SK-N-SH (cell line): ENCODE results near the gene GRIK1.

Experiments
- EP300 ChIP-seq, 2 experiments: IDR thresholded peaks; 2 replicates each; pipeline versions ENCODE4 v1.4.0 to v1.6.1; 2012; ENCODE audit warnings: borderline replicate concordance in 1 of 2, low read depth in 1 of 2, low read length in 1 of 2
- EZH2phosphoT487 ChIP-seq: fragments of 200-600 bp; sonication (generic); IDR thresholded peaks from 2 replicates; pipeline ENCODE4 v1.6.1; 2017; ENCODE audit warnings: low read depth, mixed run types, mild to moderate bottlenecking, antibody characterized with exemption, moderate library complexity, borderline replicate concordance
- GABPA ChIP-seq: IDR thresholded peaks from 2 replicates; pipeline ENCODE4 v1.4.0; 2012; ENCODE audit warnings: low read depth, mild to moderate bottlenecking
- POLR2AphosphoS5 ChIP-seq: IDR thresholded peaks from 2 replicates; pipeline ENCODE4 v1.6.1; 2012; ENCODE audit warnings: low read depth, low read length
- RAD21 ChIP-seq: IDR thresholded peaks from 2 replicates; pipeline ENCODE4 v1.6.1; 2012; ENCODE audit warnings: mild to moderate bottlenecking, low read length
- TAF1 ChIP-seq: IDR thresholded peaks from 2 replicates; pipeline ENCODE4 v1.6.1; 2012; ENCODE audit warnings: low read depth, mild to moderate bottlenecking, low read length, moderate library complexity, borderline replicate concordance
- TF ChIP-seq, protein P1 (sequence below): fragments of 200-600 bp; sonication (generic); IDR thresholded peaks from 2 replicates; pipeline ENCODE4 v1.6.1; 2017; ENCODE audit warnings: antibody characterized with exemption, mild to moderate bottlenecking, moderate library complexity
- TF ChIP-seq, protein P2 (sequence below): IDR thresholded peaks from 2 replicates; pipeline ENCODE4; 2012
- TF ChIP-seq, protein P3 (sequence below): IDR thresholded peaks from 2 replicates; pipeline ENCODE4 v1.6.1; 2012; ENCODE audit warnings: mild to moderate bottlenecking, low read depth, low read length, moderate library complexity
- TF ChIP-seq, protein P4 (sequence below): IDR thresholded peaks from 2 replicates; pipeline ENCODE4 v1.4.0; 2012; ENCODE audit warnings: low read depth, borderline replicate concordance

DNA sequence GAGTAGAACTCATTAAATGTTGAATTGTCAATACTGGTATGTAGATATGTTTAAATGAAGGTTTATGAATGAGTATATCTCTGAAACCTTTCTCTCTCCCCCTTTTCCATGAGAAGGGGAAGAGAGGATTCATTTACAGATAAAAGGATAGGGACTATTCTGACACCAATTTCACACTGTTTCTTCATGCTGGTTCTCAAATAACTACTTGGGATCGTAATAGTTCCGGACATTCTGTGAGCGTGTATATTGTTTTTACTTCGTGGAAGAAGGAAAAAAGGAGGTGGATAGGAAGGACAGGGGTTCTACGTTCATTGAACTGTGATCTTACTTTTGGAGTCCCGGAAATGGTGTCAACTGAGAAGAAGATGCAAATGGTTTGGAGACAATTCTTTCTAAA, 284.2 kb downstream of the GRIK1 start:
- TF ChIP-seq, protein P1, sequence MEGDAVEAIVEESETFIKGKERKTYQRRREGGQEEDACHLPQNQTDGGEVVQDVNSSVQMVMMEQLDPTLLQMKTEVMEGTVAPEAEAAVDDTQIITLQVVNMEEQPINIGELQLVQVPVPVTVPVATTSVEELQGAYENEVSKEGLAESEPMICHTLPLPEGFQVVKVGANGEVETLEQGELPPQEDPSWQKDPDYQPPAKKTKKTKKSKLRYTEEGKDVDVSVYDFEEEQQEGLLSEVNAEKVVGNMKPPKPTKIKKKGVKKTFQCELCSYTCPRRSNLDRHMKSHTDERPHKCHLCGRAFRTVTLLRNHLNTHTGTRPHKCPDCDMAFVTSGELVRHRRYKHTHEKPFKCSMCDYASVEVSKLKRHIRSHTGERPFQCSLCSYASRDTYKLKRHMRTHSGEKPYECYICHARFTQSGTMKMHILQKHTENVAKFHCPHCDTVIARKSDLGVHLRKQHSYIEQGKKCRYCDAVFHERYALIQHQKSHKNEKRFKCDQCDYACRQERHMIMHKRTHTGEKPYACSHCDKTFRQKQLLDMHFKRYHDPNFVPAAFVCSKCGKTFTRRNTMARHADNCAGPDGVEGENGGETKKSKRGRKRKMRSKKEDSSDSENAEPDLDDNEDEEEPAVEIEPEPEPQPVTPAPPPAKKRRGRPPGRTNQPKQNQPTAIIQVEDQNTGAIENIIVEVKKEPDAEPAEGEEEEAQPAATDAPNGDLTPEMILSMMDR = no peak
- TF ChIP-seq RAD21 (no peak), EZH2phosphoT487 (no peak), GABPA (no peak), TAF1 (no peak), EP300 (IDR thresholded peaks at IDR 0.05; ENCODE audit: borderline replicate concordance in 1 of 2, low read depth in 1 of 2, low read length in 1 of 2) (no peak), POLR2AphosphoS5 (no peak)
- TF ChIP-seq, protein P2, sequence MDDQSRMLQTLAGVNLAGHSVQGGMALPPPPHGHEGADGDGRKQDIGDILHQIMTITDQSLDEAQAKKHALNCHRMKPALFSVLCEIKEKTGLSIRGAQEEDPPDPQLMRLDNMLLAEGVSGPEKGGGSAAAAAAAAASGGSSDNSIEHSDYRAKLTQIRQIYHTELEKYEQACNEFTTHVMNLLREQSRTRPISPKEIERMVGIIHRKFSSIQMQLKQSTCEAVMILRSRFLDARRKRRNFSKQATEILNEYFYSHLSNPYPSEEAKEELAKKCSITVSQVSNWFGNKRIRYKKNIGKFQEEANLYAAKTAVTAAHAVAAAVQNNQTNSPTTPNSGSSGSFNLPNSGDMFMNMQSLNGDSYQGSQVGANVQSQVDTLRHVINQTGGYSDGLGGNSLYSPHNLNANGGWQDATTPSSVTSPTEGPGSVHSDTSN = no peak
- TF ChIP-seq, protein P3, sequence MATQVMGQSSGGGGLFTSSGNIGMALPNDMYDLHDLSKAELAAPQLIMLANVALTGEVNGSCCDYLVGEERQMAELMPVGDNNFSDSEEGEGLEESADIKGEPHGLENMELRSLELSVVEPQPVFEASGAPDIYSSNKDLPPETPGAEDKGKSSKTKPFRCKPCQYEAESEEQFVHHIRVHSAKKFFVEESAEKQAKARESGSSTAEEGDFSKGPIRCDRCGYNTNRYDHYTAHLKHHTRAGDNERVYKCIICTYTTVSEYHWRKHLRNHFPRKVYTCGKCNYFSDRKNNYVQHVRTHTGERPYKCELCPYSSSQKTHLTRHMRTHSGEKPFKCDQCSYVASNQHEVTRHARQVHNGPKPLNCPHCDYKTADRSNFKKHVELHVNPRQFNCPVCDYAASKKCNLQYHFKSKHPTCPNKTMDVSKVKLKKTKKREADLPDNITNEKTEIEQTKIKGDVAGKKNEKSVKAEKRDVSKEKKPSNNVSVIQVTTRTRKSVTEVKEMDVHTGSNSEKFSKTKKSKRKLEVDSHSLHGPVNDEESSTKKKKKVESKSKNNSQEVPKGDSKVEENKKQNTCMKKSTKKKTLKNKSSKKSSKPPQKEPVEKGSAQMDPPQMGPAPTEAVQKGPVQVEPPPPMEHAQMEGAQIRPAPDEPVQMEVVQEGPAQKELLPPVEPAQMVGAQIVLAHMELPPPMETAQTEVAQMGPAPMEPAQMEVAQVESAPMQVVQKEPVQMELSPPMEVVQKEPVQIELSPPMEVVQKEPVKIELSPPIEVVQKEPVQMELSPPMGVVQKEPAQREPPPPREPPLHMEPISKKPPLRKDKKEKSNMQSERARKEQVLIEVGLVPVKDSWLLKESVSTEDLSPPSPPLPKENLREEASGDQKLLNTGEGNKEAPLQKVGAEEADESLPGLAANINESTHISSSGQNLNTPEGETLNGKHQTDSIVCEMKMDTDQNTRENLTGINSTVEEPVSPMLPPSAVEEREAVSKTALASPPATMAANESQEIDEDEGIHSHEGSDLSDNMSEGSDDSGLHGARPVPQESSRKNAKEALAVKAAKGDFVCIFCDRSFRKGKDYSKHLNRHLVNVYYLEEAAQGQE = no peak
- TF ChIP-seq, protein P4, sequence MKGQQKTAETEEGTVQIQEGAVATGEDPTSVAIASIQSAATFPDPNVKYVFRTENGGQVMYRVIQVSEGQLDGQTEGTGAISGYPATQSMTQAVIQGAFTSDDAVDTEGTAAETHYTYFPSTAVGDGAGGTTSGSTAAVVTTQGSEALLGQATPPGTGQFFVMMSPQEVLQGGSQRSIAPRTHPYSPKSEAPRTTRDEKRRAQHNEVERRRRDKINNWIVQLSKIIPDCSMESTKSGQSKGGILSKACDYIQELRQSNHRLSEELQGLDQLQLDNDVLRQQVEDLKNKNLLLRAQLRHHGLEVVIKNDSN = no peak
